IMR-90 (cell line): Measurements from ENCODE around the gene MUSTN1.

Experiments used
- CHD1 ChIP-seq: IDR thresholded peaks from 2 replicates; pipeline ENCODE4 v1.6.1; 2012; ENCODE audit warnings: low read depth, low read length, improper control_type of control experiment
- POLR2A ChIP-seq: IDR thresholded peaks from 2 replicates; pipeline ENCODE4 v1.6.1; 2012; ENCODE audit warnings: mild to moderate bottlenecking, low read depth, low read length
- RCOR1 ChIP-seq: IDR thresholded peaks from 2 replicates; pipeline ENCODE4 v1.6.1; 2012; ENCODE audit warnings: mild to moderate bottlenecking, low read length, improper control_type of control experiment; ENCODE audit not compliant: insufficient replicate concordance
- SMC3 ChIP-seq: fragments of 150-350 bp; IDR thresholded peaks from 2 replicates; pipeline ENCODE4 v1.6.1; 2016; ENCODE audit warnings: low read depth, mild to moderate bottlenecking, antibody characterized with exemption, low read length, moderate library complexity
- USF2 ChIP-seq: fragments of 150-350 bp; IDR thresholded peaks from 2 replicates; pipeline ENCODE4 v1.6.1; 2017; ENCODE audit warnings: mild to moderate bottlenecking, antibody characterized with exemption, low read length, low read depth
- TF ChIP-seq, protein P1 (sequence below): conservative IDR thresholded peaks from 2 replicates; pipeline ENCODE4 v1.5.1; 2012; ENCODE audit warnings: mild to moderate bottlenecking, low read depth, low read length, improper control_type of control experiment

DNA sequence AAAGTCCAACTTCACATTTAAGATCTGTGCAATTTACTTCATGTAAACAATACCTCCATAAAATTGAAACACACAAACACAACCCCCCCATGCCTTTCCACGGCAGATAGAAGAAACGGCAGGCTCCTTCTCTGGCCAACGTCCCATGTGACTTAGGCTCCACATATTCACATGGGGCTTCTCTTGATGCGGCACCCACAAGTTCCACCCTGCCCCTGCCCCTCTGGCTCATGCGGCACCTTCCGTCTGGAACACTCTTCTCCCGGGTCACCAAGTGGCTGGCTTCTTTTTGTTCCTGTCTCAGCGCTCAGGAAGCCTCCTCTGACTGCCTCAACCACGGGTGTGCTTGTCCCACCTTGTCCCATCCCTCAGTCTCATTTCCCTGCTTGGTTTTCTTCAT is 36.9 kb upstream of the MUSTN1 start:
- TF ChIP-seq, protein P1, sequence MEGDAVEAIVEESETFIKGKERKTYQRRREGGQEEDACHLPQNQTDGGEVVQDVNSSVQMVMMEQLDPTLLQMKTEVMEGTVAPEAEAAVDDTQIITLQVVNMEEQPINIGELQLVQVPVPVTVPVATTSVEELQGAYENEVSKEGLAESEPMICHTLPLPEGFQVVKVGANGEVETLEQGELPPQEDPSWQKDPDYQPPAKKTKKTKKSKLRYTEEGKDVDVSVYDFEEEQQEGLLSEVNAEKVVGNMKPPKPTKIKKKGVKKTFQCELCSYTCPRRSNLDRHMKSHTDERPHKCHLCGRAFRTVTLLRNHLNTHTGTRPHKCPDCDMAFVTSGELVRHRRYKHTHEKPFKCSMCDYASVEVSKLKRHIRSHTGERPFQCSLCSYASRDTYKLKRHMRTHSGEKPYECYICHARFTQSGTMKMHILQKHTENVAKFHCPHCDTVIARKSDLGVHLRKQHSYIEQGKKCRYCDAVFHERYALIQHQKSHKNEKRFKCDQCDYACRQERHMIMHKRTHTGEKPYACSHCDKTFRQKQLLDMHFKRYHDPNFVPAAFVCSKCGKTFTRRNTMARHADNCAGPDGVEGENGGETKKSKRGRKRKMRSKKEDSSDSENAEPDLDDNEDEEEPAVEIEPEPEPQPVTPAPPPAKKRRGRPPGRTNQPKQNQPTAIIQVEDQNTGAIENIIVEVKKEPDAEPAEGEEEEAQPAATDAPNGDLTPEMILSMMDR: no peak
- TF ChIP-seq CHD1 (no peak), RCOR1 (no peak), SMC3 (no peak), POLR2A (no peak), USF2 (no peak)
